Natural killer cell (primary cell): ENCODE results near the gene DALRD3. TPM values are rescaled to one million over a fixed set of nuclear protein-coding genes. Genes with fewer than 3 reads are reported as not detected.

Experiments used
- ATAC-seq, 3 donors: fragments of 150-1000 bp in 2 of 3; fragments of 200-7000 bp in 1 of 3; cut with Tn5 transposase; 1 replicate in 1 of 3; 2 replicates in 2 of 3; pipeline ENCODE4 v1.10.0; 2021; ENCODE audit warnings: mild to moderate bottlenecking in 2 of 3, moderate library complexity in 2 of 3
- DNase-seq, 2 donors: peaks; one replicate each; pipeline versions ENCODE4 v3.0.0 to v3.0.0-alpha.2; 2013 to 2021; ENCODE audit warnings: mixed read lengths in 1 of 2
- H3K27ac ChIP-seq: one replicate; pipeline ENCODE4 v1.5.1; 2013; ENCODE audit warnings: mild to moderate bottlenecking, low read length
- H3K27me3 ChIP-seq: one replicate; pipeline ENCODE4 v1.6.1; 2013; ENCODE audit warnings: low read length; ENCODE audit not compliant: control insufficient read depth, insufficient read depth
- H3K36me3 ChIP-seq: one replicate; pipeline ENCODE4 v1.6.1; 2013; ENCODE audit warnings: low read length; ENCODE audit not compliant: control insufficient read depth, insufficient read depth
- H3K4me1 ChIP-seq: one replicate; pipeline ENCODE4 v1.6.1; 2013; ENCODE audit warnings: low read length; ENCODE audit not compliant: control insufficient read depth, insufficient read depth
- H3K4me3 ChIP-seq: one replicate; pipeline ENCODE4 v1.5.1; 2013; ENCODE audit warnings: low read length
- H3K9me3 ChIP-seq: one replicate; pipeline ENCODE4 v1.6.1; 2013; ENCODE audit warnings: low read length; ENCODE audit not compliant: control insufficient read depth, insufficient read depth
- H3K27ac Mint-ChIP-seq, 2 donors: one replicate each; pipeline ENCODE4 v1.8.0; 2022; ENCODE audit warnings: mild to moderate bottlenecking in 2 of 2, mixed read lengths in 2 of 2, moderate library complexity in 1 of 2
- H3K27me3 Mint-ChIP-seq, 2 donors: one replicate each; pipeline ENCODE4 v1.8.0; 2022; ENCODE audit warnings: low read depth in 2 of 2, mixed read lengths in 2 of 2
- H3K36me3 Mint-ChIP-seq: one replicate; pipeline ENCODE4 v1.8.0; 2022; ENCODE audit warnings: mixed read lengths
- H3K4me1 Mint-ChIP-seq, 2 donors: one replicate each; pipeline ENCODE4 v1.8.0; 2022; ENCODE audit warnings: mixed read lengths in 2 of 2
- H3K4me3 Mint-ChIP-seq: one replicate; pipeline ENCODE4 v1.8.0; 2022; ENCODE audit warnings: mild to moderate bottlenecking, moderate library complexity, mixed read lengths
- H3K9me3 Mint-ChIP-seq, 2 donors: one replicate each; pipeline ENCODE4 v1.8.0; 2022; ENCODE audit warnings: mixed read lengths in 2 of 2
- CTCF ChIP-seq: fragments of 200-600 bp; IDR thresholded peaks from one replicate; pipeline ENCODE4 v1.8.0; 2022; ENCODE audit warnings: antibody characterized with exemption
- WGBS: methylation state at CpG from one replicate; pipeline ENCODE4 v1.1.7; 2013; ENCODE audit warnings: missing lambda C conversion rate; ENCODE audit not compliant: insufficient coverage; 5-methylcytosine and 5-hydroxymethylcytosine counted together
- intact Hi-C: fragments of 100-400 bp; cut with micrococcal nuclease; formaldehyde crosslinking; loops from one replicate; pipeline ENCODE4 v1.14.2; 2022
- total RNA-seq, 4 donors: library from RNA; stranded (reverse); fragments of 120-200 nt in 1 of 4; gene quantifications; one replicate each; pipeline versions ENCODE4 v1.2.3 to v1.2.4, GENCODE V29; 2013 to 2022

Gene DALRD3
- total RNA-seq, 3 donors from 2014 or later (not counting 1 experiment from before 2014, with no cell fraction given): 16.8 to 20.1 (median 18.0) TPM

GRCh38 chr3:49006408-49007067 is 11.8 kb downstream of the DALRD3 start:
- no peaks in the 10 kb centered on the region for H3K36me3 Mint-ChIP-seq

DNA sequence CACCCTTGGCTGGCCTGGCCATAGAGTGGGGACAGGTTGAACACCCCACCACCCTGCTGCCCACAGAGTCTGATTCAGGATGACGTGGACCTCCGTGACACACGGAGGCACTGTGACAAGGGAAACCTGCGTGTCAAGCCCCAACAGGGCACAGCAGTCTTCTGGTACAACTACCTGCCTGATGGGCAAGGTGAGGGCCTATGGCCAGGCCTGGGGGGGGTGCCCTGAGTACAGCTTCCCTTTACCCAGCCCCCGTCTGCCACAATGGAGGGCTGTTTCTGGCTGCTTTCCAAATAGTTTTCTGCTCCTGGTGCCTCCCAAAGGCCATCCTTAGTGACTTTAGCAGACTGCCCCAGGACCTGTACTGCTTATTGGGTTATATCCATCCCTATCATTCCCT is 12.4 kb downstream of the DALRD3 start:
- Mint-ChIP-seq H3K4me3 (no peak overlapping the region), H3K4me1 (peaks cover 21 to 24% of the 10 kb centered on the region in 2 donors), H3K36me3 (no peaks in the 10 kb centered on the region), H3K9me3 (no peaks in the 10 kb centered on the region), H3K27ac (peak overlapping the region in 1 of 2 donors; percentile 98), H3K27me3 (no peaks in the 10 kb centered on the region)
- Histone ChIP-seq H3K27ac (peak overlapping the region; percentile 95), H3K27me3 (no peaks in the 10 kb centered on the region), H3K9me3 (no peaks in the 10 kb centered on the region), H3K36me3 (no peaks in the 10 kb centered on the region), H3K4me3 (peak overlapping the region; percentile 96), H3K4me1 (peaks cover 20% of the 10 kb centered on the region)
- 92% methylated on average over 5 of the region's 5 CpGs for WGBS
- intact Hi-C loops: loop anchor here (2.0 to 5.0 kb wide), 3 partner anchors 15 to 89 kb away; partner anchors contain the start of genes ARIH2, P4HTM and QRICH1
- TF ChIP-seq CTCF: no peak
- DNase-seq: no peak
- ATAC-seq: no peak

More at GRCh38 chr3:49006408-49007067, 11.8 kb downstream of the DALRD3 start:
- Mint-ChIP-seq H3K27me3 (no peaks in the 10 kb centered on the region), H3K9me3 (no peaks in the 10 kb centered on the region), H3K4me3 (peak overlapping the region; percentile 100), H3K27ac (peak overlapping the region; percentile 98 to 99), H3K4me1 (peaks cover 21 to 24% of the 10 kb centered on the region in 2 donors)
- no peaks in the 10 kb centered on the region for H3K9me3 ChIP-seq
- TF ChIP-seq CTCF: no peak
- H3K4me3 ChIP-seq: peak overlapping the region; percentile 96
- no peak for ATAC-seq
- H3K36me3 ChIP-seq: peaks cover 2% of the 10 kb centered on the region
- no peaks in the 10 kb centered on the region for H3K27me3 ChIP-seq
- DNase-seq: peak; percentile 39 to 48
- H3K4me1 ChIP-seq: peaks cover 20% of the 10 kb centered on the region
- intact Hi-C loops: loop anchor here (1.0 to 5.0 kb wide), 4 partner anchors 15 to 89 kb away; partner anchors contain the start of genes ARIH2, P4HTM and QRICH1
- 2% methylated on average over 32 of the region's 32 CpGs for WGBS
- H3K27ac ChIP-seq: peak overlapping the region; percentile 95

- H3K4me3 ChIP-seq: no peak overlapping the region
- no peaks in the 10 kb centered on the region for H3K27me3 Mint-ChIP-seq
- H3K4me1 ChIP-seq: peaks cover 20% of the 10 kb centered on the region
- no peak for TF ChIP-seq CTCF
- H3K36me3 Mint-ChIP-seq: no peaks in the 10 kb centered on the region
- DNase-seq: no peak
- no peaks in the 10 kb centered on the region for H3K9me3 ChIP-seq
- no peaks in the 10 kb centered on the region for H3K9me3 Mint-ChIP-seq
- H3K36me3 ChIP-seq: no peaks in the 10 kb centered on the region
- 95% methylated on average over 3 of the region's 3 CpGs for WGBS
- no peak overlapping the region for H3K27ac ChIP-seq
- no peak for ATAC-seq
- H3K4me1 Mint-ChIP-seq: peaks cover 21 to 24% of the 10 kb centered on the region in 2 donors
- H3K4me3 Mint-ChIP-seq: no peak overlapping the region
- intact Hi-C loops: loop anchor here (5.0 kb wide), 2 partner anchors 87 to 88 kb away; partner anchors contain the start of genes ARIH2 and QRICH1
- H3K27ac Mint-ChIP-seq: no peak overlapping the region
- H3K27me3 ChIP-seq: no peaks in the 10 kb centered on the region
These were observed 13.1 kb downstream of the DALRD3 start for GRCh38 chr3:49005303-49005680.
